H9 (cell line): ENCODE measurements around the gene GALNT4. TPM values are rescaled to one million over a fixed set of nuclear protein-coding genes. Genes with fewer than 3 reads are reported as not detected.

Experiments used
- DNase-seq: peaks from one replicate; pipeline ENCODE4 v3.0.0-alpha.2; 2017
- H2AFZ ChIP-seq: one replicate; pipeline ENCODE4 v1.6.1; 2013; ENCODE audit warnings: mild to moderate bottlenecking, low read length, control low read depth, moderate library complexity
- H2AK5ac ChIP-seq: 2 replicates; pipeline ENCODE4 v1.6.1; 2013; ENCODE audit warnings: low read length, control low read depth, mixed read lengths; ENCODE audit not compliant: insufficient read length
- H2BK120ac ChIP-seq: one replicate; pipeline ENCODE4 v1.6.1; 2013; ENCODE audit warnings: low read depth, mild to moderate bottlenecking, low read length, control low read depth, inconsistent platforms; ENCODE audit not compliant: poor library complexity, severe bottlenecking
- H2BK12ac ChIP-seq: 2 replicates; pipeline ENCODE4 v1.6.1; 2013; ENCODE audit warnings: low read length, control low read depth, mixed read lengths, low read depth; ENCODE audit not compliant: insufficient read length
- H2BK15ac ChIP-seq: 2 replicates; pipeline ENCODE4 v1.6.1; 2013; ENCODE audit warnings: low read depth, low read length, control low read depth
- H2BK20ac ChIP-seq: one replicate; pipeline ENCODE4 v1.6.1; 2013; ENCODE audit warnings: low read depth, mild to moderate bottlenecking, low read length, control low read depth, inconsistent platforms; ENCODE audit not compliant: poor library complexity, severe bottlenecking
- H2BK5ac ChIP-seq: 2 replicates; pipeline ENCODE4 v1.6.1; 2013; ENCODE audit warnings: low read length, control low read depth, mixed read lengths; ENCODE audit not compliant: insufficient read length
- H3K14ac ChIP-seq: 2 replicates; pipeline ENCODE4 v1.6.1; 2013; ENCODE audit warnings: low read length, control low read depth; ENCODE audit not compliant: insufficient read depth
- H3K18ac ChIP-seq: 2 replicates; pipeline ENCODE4 v1.6.1; 2013; ENCODE audit warnings: low read depth, mild to moderate bottlenecking, mixed read lengths, low read length, control low read depth; ENCODE audit not compliant: insufficient read length
- H3K23ac ChIP-seq: 2 replicates; pipeline ENCODE4 v1.6.1; 2013; ENCODE audit warnings: low read length, control low read depth, mixed read lengths, low read depth; ENCODE audit not compliant: insufficient read length
- H3K23me2 ChIP-seq: 2 replicates; pipeline ENCODE4 v1.6.1; 2013; ENCODE audit warnings: low read depth, mild to moderate bottlenecking, mixed read lengths, low read length, control low read depth; ENCODE audit not compliant: insufficient read length, poor library complexity, severe bottlenecking
- H3K27ac ChIP-seq: 2 replicates; pipeline ENCODE4 v1.5.1; 2013; ENCODE audit warnings: low read length, control low read depth, mixed read lengths, low read depth; ENCODE audit not compliant: insufficient read length
- H3K27me3 ChIP-seq: 2 replicates; pipeline ENCODE4 v1.6.1; 2013; ENCODE audit warnings: low read length, control low read depth, inconsistent platforms; ENCODE audit not compliant: insufficient read depth
- H3K4ac ChIP-seq: 2 replicates; pipeline ENCODE4 v1.6.1; 2013; ENCODE audit warnings: low read depth, mild to moderate bottlenecking, control low read depth, inconsistent platforms, low read length, moderate library complexity
- H3K4me1 ChIP-seq: 2 replicates; pipeline ENCODE4 v1.6.1; 2013; ENCODE audit warnings: low read length, control low read depth, inconsistent platforms; ENCODE audit not compliant: insufficient read depth
- H3K4me2 ChIP-seq: 2 replicates; pipeline ENCODE4 v1.6.1; 2013; ENCODE audit warnings: low read length, control low read depth, mixed read lengths; ENCODE audit not compliant: insufficient read length, insufficient read depth
- H3K56ac ChIP-seq: 2 replicates; pipeline ENCODE4 v1.6.1; 2013; ENCODE audit warnings: low read depth, mild to moderate bottlenecking, mixed read lengths, low read length, control low read depth; ENCODE audit not compliant: insufficient read length
- H3K79me1 ChIP-seq: 2 replicates; pipeline ENCODE4 v1.6.1; 2013; ENCODE audit warnings: low read depth, mild to moderate bottlenecking, moderate library complexity, low read length, control low read depth, inconsistent platforms; ENCODE audit not compliant: insufficient read depth, poor library complexity, severe bottlenecking
- H3K79me2 ChIP-seq: 2 replicates; pipeline ENCODE4 v1.6.1; 2013; ENCODE audit warnings: low read length, control low read depth, inconsistent platforms; ENCODE audit not compliant: insufficient read depth
- H3K9ac ChIP-seq: 2 replicates; pipeline ENCODE4 v1.6.1; 2013; ENCODE audit warnings: low read length, control low read depth, mixed read lengths; ENCODE audit not compliant: insufficient read length; ENCODE audit errors: extremely low read depth
- H3K9me3 ChIP-seq: one replicate; pipeline ENCODE4 v1.6.1; 2013; ENCODE audit warnings: low read depth, low read length, inconsistent platforms; ENCODE audit not compliant: control insufficient read depth
- H3T11ph ChIP-seq: one replicate; pipeline ENCODE4 v1.6.1; 2013; ENCODE audit warnings: mild to moderate bottlenecking, low read length, control low read depth, inconsistent platforms
- H4K20me1 ChIP-seq: one replicate; pipeline ENCODE4 v1.6.1; 2013; ENCODE audit not compliant: control insufficient read depth, insufficient read length, insufficient read depth
- H4K5ac ChIP-seq: 2 replicates; pipeline ENCODE4 v1.6.1; 2013; ENCODE audit warnings: low read depth, mild to moderate bottlenecking, mixed read lengths, low read length, control low read depth; ENCODE audit not compliant: insufficient read length
- H4K8ac ChIP-seq: replicated peaks from 2 replicates; pipeline ENCODE4 v1.6.1; 2013; ENCODE audit warnings: low read length, control low read depth, mixed read lengths, low read depth; ENCODE audit not compliant: insufficient read length
- H4K91ac ChIP-seq: 2 replicates; pipeline ENCODE4 v1.6.1; 2013; ENCODE audit warnings: low read depth, mild to moderate bottlenecking, moderate library complexity, mixed read lengths, low read length, control low read depth; ENCODE audit not compliant: insufficient read length
- H3K27ac Mint-ChIP-seq, 3 experiments: 2 replicates in 2 of 3; 3 replicates in 1 of 3; pipeline ENCODE4 v1.8.0; 2020 to 2021; ENCODE audit warnings: mixed read lengths in 3 of 3, mild to moderate bottlenecking in 1 of 3, moderate library complexity in 1 of 3
- H3K27me3 Mint-ChIP-seq: 2 replicates; pipeline ENCODE4 v1.8.0; 2021; ENCODE audit warnings: low read depth, mild to moderate bottlenecking, moderate library complexity, mixed read lengths
- H3K36me3 Mint-ChIP-seq, 3 experiments: 2 replicates in 2 of 3; 3 replicates in 1 of 3; pipeline ENCODE4 v1.8.0; 2020 to 2021; ENCODE audit warnings: low read depth in 3 of 3, mixed read lengths in 3 of 3; ENCODE audit not compliant: insufficient read depth in 1 of 3
- H3K4me1 Mint-ChIP-seq, 2 experiments: 2 replicates each; pipeline ENCODE4 v1.8.0; 2020; ENCODE audit warnings: mixed read lengths in 2 of 2
- H3K4me3 Mint-ChIP-seq, 2 experiments: 2 replicates in 1 of 2; 3 replicates in 1 of 2; pipeline ENCODE4 v1.8.0; 2020 to 2021; ENCODE audit warnings: mild to moderate bottlenecking in 2 of 2, mixed read lengths in 2 of 2, moderate library complexity in 1 of 2
- H3K9me3 Mint-ChIP-seq, 2 experiments: 2 replicates in 1 of 2; 3 replicates in 1 of 2; pipeline ENCODE4 v1.8.0; 2020; ENCODE audit warnings: mild to moderate bottlenecking in 2 of 2, mixed read lengths in 2 of 2, moderate library complexity in 1 of 2
- WGBS: extraction: QIAGEN DNeasy Blood & Tissue Kit; methylation state at CpG from one replicate; pipeline ENCODE4 v1.1.7; 2013; ENCODE audit warnings: missing lambda C conversion rate, low lambda C conversion rate, mixed read lengths; ENCODE audit not compliant: insufficient read length; ENCODE audit errors: extremely low coverage; 5-methylcytosine and 5-hydroxymethylcytosine counted together
- total RNA-seq: library from RNA; stranded (reverse); gene quantifications from 2 replicates; pipeline ENCODE4 v1.2.1, GENCODE V29; 2021
- TF ChIP-seq, protein P1 (sequence below): fragments of 200-600 bp; sonication (generic); conservative IDR thresholded peaks from 3 replicates; pipeline ENCODE4 v1.8.0; 2021; ENCODE audit warnings: antibody characterized with exemption, mild to moderate bottlenecking

Gene GALNT4
- total RNA-seq, 1 experiment from 2014 or later: 3.1 TPM

DNA sequence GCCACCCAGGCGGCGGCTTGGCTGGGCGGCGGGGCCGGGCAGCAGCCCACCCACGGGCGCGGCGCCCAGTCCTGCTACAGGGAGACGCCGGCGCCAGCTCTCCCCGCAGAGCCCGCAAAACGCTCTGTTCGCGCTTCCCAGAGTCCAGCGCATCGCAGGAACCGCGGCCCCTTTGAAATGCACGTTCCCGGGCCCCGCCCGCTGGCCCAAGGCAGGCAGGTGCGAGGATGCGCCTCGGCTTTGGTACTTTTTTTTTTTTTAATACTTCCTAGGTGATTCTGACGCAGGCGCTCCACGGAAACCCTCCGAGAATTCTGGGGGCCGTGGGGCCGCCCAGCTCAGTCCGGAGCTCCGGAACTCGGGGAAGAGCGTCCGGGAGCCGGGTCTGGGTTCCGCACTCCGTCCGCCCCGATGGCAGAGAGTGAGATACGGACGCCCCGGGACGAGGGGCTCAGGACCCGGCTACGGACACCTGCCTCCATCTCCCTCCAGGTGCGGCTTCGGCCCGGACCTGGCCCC, 768 bp upstream of the GALNT4 start:
- no peak overlapping the region for H2AK5ac ChIP-seq
- TF ChIP-seq, protein P1, sequence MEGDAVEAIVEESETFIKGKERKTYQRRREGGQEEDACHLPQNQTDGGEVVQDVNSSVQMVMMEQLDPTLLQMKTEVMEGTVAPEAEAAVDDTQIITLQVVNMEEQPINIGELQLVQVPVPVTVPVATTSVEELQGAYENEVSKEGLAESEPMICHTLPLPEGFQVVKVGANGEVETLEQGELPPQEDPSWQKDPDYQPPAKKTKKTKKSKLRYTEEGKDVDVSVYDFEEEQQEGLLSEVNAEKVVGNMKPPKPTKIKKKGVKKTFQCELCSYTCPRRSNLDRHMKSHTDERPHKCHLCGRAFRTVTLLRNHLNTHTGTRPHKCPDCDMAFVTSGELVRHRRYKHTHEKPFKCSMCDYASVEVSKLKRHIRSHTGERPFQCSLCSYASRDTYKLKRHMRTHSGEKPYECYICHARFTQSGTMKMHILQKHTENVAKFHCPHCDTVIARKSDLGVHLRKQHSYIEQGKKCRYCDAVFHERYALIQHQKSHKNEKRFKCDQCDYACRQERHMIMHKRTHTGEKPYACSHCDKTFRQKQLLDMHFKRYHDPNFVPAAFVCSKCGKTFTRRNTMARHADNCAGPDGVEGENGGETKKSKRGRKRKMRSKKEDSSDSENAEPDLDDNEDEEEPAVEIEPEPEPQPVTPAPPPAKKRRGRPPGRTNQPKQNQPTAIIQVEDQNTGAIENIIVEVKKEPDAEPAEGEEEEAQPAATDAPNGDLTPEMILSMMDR: no peak
- H2BK20ac ChIP-seq: no peak overlapping the region
- no peak overlapping the region for H2BK120ac ChIP-seq
- no peaks in the 10 kb centered on the region for H3K9me3 ChIP-seq
- H2AFZ ChIP-seq: no peak overlapping the region
- no peak overlapping the region for H3K27ac Mint-ChIP-seq
- no peaks in the 10 kb centered on the region for H3K79me1 ChIP-seq
- no peak overlapping the region for H3K4ac ChIP-seq
- no CpG with 5 or more reads among the region's 53 CpGs for WGBS
- no peak overlapping the region for H2BK15ac ChIP-seq
- peaks cover 2% of the 10 kb centered on the region for H3K27me3 Mint-ChIP-seq
- H4K91ac ChIP-seq: no peak overlapping the region
- H3K56ac ChIP-seq: no peak overlapping the region
- no peaks in the 10 kb centered on the region for H4K20me1 ChIP-seq
- no peak overlapping the region for H3K14ac ChIP-seq
- no peak overlapping the region for H3K23ac ChIP-seq
- H3K4me1 ChIP-seq: no peaks in the 10 kb centered on the region
- H2BK5ac ChIP-seq: no peak overlapping the region
- no peaks in the 10 kb centered on the region for H3K79me2 ChIP-seq
- no peak overlapping the region for H2BK12ac ChIP-seq
- peaks cover 7 to 13% of the 10 kb centered on the region in 2 experiments for H3K4me1 Mint-ChIP-seq
- H3K27ac ChIP-seq: no peak overlapping the region
- no peaks in the 10 kb centered on the region for H3K9me3 Mint-ChIP-seq
- peak overlapping the region; percentile 88 to 95 for H3K4me3 Mint-ChIP-seq
- no peaks in the 10 kb centered on the region for H3K27me3 ChIP-seq
- H3K9ac ChIP-seq: no peak overlapping the region
- no peak overlapping the region for H4K5ac ChIP-seq
- H3T11ph ChIP-seq: no peak overlapping the region
- H3K4me2 ChIP-seq: peak overlapping the region; percentile 37
- no peak overlapping the region for H4K8ac ChIP-seq
- peaks cover 8 to 17% (median 15%) of the 10 kb centered on the region in 3 experiments; a peak in 6 of 7 replicates for H3K36me3 Mint-ChIP-seq
- H3K23me2 ChIP-seq: peaks cover 10% of the 10 kb centered on the region
- DNase-seq: peak; percentile 71
- H3K18ac ChIP-seq: no peak overlapping the region
